Measurements from ENCODE around the gene MIPOL1. TPM values are rescaled to one million over a fixed set of nuclear protein-coding genes. Genes with fewer than 3 reads are reported as not detected.

MIPOL1 gene
- total RNA-seq, 1 donor from 2014 or later: not detected

GRCh38 chr14:37594971-37595808 is 397.5 kb downstream of the MIPOL1 start, which contains the start of the genes FOXA1 and TTC6:
Gene FOXA1 (minus strand): TSS chr14:37595249. CDS start chr14:37594972, 277 bp downstream.
Gene TTC6 (plus strand): TSS chr14:37595629. CDS start chr14:37622065, 26,436 bp downstream.
- peaks cover 6% of the 10 kb centered on the region for H3K36me3 Mint-ChIP-seq (ENCODE audit: low read depth)
- H3K4me3 Mint-ChIP-seq (ENCODE audit: low read depth): peak within 1 kb of the TSS; percentile 65
- intact Hi-C loops (cut with micrococcal nuclease): loop anchor here (5.0 kb wide), 3 partner anchors 617 to 1078 kb away; partner anchors contain the start of gene NKX2-8
- peaks cover 8% of the 10 kb centered on the region for H3K4me1 Mint-ChIP-seq (ENCODE audit: low read depth)
- peaks cover 13% of the 10 kb centered on the region for H3K9me3 Mint-ChIP-seq
- peaks cover 76% of the 10 kb centered on the region for H3K27me3 Mint-ChIP-seq (ENCODE audit: low read depth)
- H3K27ac Mint-ChIP-seq: peak within 1 kb of the TSS; percentile 72
- no peak for DNase-seq (ENCODE audit: low spot score)

DNA sequence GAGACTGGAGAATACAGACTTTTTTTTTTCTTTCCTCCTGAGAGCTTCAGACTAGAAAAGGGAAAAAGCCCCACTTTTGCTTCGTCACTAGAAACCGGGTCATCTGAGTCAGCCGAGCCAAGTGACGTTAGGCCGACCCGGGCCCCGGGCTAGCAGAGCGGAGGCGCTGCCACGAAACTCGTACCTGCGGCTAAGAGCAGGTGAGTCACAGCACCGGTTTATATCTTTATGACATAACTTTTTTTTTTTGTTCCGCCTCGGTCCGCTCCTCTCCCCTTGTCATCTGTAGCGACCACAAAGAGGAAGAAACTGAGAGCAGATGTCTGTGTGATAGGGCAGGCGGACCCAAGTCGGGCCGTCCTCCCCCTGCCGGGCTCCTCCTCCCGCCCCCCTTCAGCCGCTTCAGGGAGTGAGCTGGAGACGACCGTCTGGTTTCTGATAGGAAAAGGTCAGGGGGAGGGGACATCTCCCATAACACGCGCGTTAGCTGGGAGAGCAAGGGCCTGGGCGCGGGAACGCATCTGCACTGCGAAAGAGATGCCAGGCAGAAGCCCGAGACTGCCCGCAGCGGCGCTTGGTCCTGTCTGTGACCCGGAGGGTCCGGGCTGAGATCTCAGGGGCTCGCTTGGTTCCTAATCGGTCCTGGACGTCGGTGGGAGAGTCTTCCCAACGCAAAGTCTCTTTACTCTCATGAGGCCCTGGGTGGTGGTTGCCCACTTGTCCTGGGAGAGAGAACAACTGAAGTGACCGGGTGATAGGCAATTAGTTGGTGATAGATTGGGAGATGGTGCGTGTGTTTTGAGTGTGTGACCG is 398.3 kb downstream of the MIPOL1 start:
- Mint-ChIP-seq H3K9me3 (peaks cover 13% of the 10 kb centered on the region), H3K4me1 (ENCODE audit: low read depth) (peaks cover 8% of the 10 kb centered on the region), H3K4me3 (ENCODE audit: low read depth) (peak overlapping the region; percentile 58), H3K27me3 (ENCODE audit: low read depth) (peaks cover 74% of the 10 kb centered on the region), H3K27ac (peak overlapping the region; percentile 72), H3K36me3 (ENCODE audit: low read depth) (peaks cover 6% of the 10 kb centered on the region)
- intact Hi-C loops (cut with micrococcal nuclease): no loop called here
- DNase-seq (ENCODE audit: low spot score): no peak

DNA sequence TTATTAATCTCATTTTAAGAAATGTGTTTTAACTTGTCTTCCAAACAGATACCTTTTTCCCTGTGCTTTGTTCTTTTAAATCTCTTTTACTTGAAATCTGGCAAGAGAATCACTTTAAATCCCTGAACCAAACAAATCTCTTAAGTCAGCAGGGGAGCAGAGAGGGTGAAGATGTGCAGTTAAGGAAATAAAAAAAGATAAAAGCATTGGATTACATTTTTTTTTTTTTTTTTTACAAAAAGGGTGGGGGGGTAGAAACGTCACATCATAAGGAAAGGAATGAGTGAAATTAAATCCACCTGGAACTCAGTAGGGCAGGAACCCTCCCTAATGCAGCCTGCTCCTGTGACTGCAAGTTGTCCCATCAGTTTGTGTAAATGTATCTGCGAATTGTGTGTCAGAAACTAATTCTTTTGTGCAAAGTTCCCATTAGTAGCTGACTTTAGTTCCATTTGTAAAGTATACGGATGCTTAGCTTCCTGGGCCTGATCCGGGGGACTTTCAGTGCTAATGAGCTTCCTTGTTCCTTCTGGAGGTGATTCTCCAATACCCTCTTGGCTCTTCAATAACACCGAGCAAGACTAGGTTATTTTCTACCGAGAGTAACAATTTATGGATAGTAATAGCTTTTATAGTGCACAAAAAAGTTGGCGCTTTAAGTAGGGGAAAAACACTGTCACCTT is 399.2 kb downstream of the MIPOL1 start:
- Mint-ChIP-seq H3K4me1 (ENCODE audit: low read depth) (peaks cover 8% of the 10 kb centered on the region), H3K27ac (no peak overlapping the region), H3K27me3 (ENCODE audit: low read depth) (peaks cover 77% of the 10 kb centered on the region), H3K4me3 (ENCODE audit: low read depth) (no peak overlapping the region), H3K36me3 (ENCODE audit: low read depth) (peaks cover 6% of the 10 kb centered on the region), H3K9me3 (peaks cover 13% of the 10 kb centered on the region)
- no peak for DNase-seq (ENCODE audit: low spot score)
- intact Hi-C loops (cut with micrococcal nuclease): no loop called here

GRCh38 chr14:37597538-37597913 is 399.8 kb downstream of the MIPOL1 start:
- Mint-ChIP-seq H3K9me3 (peaks cover 13% of the 10 kb centered on the region), H3K36me3 (ENCODE audit: low read depth) (peaks cover 6% of the 10 kb centered on the region)
- intact Hi-C loops (cut with micrococcal nuclease): no loop called here

GRCh38 chr14:37597914-37598746 is 400.4 kb downstream of the MIPOL1 start:
- Mint-ChIP-seq H3K27ac (no peak overlapping the region), H3K4me3 (ENCODE audit: low read depth) (no peak overlapping the region), H3K4me1 (ENCODE audit: low read depth) (peaks cover 8% of the 10 kb centered on the region), H3K27me3 (ENCODE audit: low read depth) (peaks cover 72% of the 10 kb centered on the region), H3K9me3 (peaks cover 13% of the 10 kb centered on the region), H3K36me3 (ENCODE audit: low read depth) (peaks cover 6% of the 10 kb centered on the region)
- no peak for DNase-seq (ENCODE audit: low spot score)
- intact Hi-C loops (cut with micrococcal nuclease): loop anchor here (2.0 kb wide), 1 partner anchor 13 kb away; no protein-coding TSS in a partner anchor

More at GRCh38 chr14:37597538-37597913, 399.8 kb downstream of the MIPOL1 start:
- Mint-ChIP-seq H3K27ac (no peak overlapping the region), H3K4me3 (ENCODE audit: low read depth) (no peak overlapping the region), H3K4me1 (ENCODE audit: low read depth) (peaks cover 8% of the 10 kb centered on the region), H3K27me3 (ENCODE audit: low read depth) (peaks cover 74% of the 10 kb centered on the region)
- DNase-seq (ENCODE audit: low spot score): no peak

DNA sequence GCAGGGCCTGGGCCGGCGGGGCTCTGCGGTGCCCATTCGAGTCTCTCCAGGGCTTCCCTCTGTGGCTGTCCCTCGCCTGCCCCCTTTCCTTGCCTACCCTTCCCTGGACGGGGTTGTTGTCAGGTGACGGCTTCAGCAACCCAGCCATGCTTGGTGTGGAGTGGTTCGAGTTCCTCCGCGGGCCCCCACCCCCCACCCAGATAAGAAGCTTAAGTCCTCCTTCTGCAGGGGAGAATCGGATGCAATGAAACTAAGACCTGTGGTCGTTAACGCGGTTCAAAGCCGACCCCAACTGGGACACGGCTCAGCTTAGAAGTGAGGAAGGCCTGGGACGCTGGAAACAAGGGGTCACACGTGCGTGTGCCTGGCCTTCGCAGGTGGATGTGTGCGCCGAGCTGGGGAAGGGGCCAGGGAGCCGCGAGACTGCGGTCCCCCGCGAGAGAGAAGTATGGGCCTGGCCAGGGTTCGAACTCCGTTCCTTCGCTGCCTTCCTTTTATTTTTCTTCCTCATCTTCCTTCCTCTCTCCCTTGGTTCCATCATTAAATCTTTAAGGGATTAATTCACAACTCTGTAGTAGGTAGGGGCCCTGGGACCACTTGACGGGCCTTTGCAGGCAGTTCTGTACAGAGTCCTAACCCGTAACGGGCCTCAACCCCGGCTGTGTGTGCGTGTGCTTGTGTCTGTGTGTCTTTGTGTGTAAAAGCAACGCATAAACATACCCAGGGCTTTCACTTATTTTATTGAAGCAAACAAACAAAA is 401.2 kb downstream of the MIPOL1 start:
- Mint-ChIP-seq H3K9me3 (peaks cover 13% of the 10 kb centered on the region), H3K27ac (no peak overlapping the region), H3K36me3 (ENCODE audit: low read depth) (peaks cover 6% of the 10 kb centered on the region), H3K4me1 (ENCODE audit: low read depth) (peaks cover 7% of the 10 kb centered on the region), H3K27me3 (ENCODE audit: low read depth) (peaks cover 67% of the 10 kb centered on the region), H3K4me3 (ENCODE audit: low read depth) (no peak overlapping the region)
- DNase-seq (ENCODE audit: low spot score): no peak
- intact Hi-C loops (cut with micrococcal nuclease): loop anchor here (2.0 kb wide), 1 partner anchor 14 kb away; no protein-coding TSS in a partner anchor

DNA sequence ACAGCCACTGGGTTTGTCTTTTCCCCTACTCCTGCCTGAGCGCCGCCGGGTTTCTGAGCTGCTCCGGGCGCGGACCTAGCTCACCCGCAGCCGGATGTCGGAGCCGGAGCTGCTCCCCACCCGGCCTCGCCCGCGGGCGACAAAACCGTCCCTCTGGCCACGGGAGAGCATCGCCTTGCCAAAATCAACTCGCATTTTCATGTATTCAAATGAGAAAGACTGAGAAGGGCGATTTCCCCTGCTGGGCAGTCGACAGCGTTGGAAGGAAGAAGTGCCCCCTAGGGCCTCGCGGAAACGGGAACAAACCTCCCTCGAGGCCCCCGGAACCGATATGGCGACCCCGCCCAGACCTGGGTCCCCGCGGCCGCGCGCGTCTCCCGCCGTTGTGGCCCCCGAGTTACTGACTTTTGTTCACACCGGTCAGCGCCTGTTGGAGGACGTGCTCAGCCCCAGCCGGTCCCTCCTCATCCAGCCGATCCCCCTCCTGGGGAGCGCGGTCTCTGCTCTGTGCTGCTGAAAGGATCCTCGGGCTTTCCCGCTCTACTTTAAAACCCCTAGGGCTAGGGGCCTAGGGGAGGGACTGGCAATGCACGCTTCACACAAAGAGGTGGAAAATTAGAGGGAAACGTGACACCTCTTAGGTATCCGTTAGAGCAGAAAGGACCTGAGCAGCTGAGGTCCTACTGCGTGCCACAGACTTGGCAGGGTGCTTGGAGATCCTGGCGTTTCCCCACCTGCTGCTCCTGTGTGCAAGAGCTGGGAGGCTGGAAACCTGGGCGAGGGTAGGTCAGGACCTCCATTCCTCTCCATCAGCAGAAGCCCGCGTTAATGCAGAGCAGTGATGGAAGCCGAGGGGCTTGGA is 402.0 kb downstream of the MIPOL1 start:
- peaks cover 13% of the 10 kb centered on the region for H3K9me3 Mint-ChIP-seq
- intact Hi-C loops (cut with micrococcal nuclease): loop anchor here (2.0 kb wide), 1 partner anchor 15 kb away; no protein-coding TSS in a partner anchor
- peaks cover 6% of the 10 kb centered on the region for H3K36me3 Mint-ChIP-seq (ENCODE audit: low read depth)
- peaks cover 62% of the 10 kb centered on the region for H3K27me3 Mint-ChIP-seq (ENCODE audit: low read depth)
- no peak overlapping the region for H3K27ac Mint-ChIP-seq
- peaks cover 3% of the 10 kb centered on the region for H3K4me1 Mint-ChIP-seq (ENCODE audit: low read depth)
- no peak overlapping the region for H3K4me3 Mint-ChIP-seq (ENCODE audit: low read depth)
- no peak for DNase-seq (ENCODE audit: low spot score)

GRCh38 chr14:37600880-37601741 is 403.4 kb downstream of the MIPOL1 start:
- Mint-ChIP-seq H3K27me3 (ENCODE audit: low read depth) (peaks cover 57% of the 10 kb centered on the region), H3K4me3 (ENCODE audit: low read depth) (no peak overlapping the region), H3K36me3 (ENCODE audit: low read depth) (peaks cover 6% of the 10 kb centered on the region), H3K9me3 (peaks cover 13% of the 10 kb centered on the region), H3K27ac (no peak overlapping the region), H3K4me1 (ENCODE audit: low read depth) (peaks cover 3% of the 10 kb centered on the region)
- DNase-seq (ENCODE audit: low spot score): no peak
- intact Hi-C loops (cut with micrococcal nuclease): no loop called here

- peaks cover 49% of the 10 kb centered on the region for H3K27me3 Mint-ChIP-seq (ENCODE audit: low read depth)
- peaks cover 6% of the 10 kb centered on the region for H3K36me3 Mint-ChIP-seq (ENCODE audit: low read depth)
- intact Hi-C loops (cut with micrococcal nuclease): no loop called here
- no peak overlapping the region for H3K4me3 Mint-ChIP-seq (ENCODE audit: low read depth)
- no peak for DNase-seq (ENCODE audit: low spot score)
- peaks cover 7% of the 10 kb centered on the region for H3K9me3 Mint-ChIP-seq
- H3K27ac Mint-ChIP-seq: no peak overlapping the region
- H3K4me1 Mint-ChIP-seq (ENCODE audit: low read depth): peaks cover 3% of the 10 kb centered on the region
Measured at GRCh38 chr14:37601865-37602264, 404.1 kb downstream of the MIPOL1 start.

Data from activated T-helper 2 cell treated with anti-CD3 and anti-CD28 coated beads, Interferon-gamma antibody, Interleukin-2, Interleukin-4, amounts not matched to agents 10 μg/mL and 5 μg/mL and 100 μg/mL, durations not matched to agents 14 hours and 24 hours and 36 hours (primary cell).